HEK293 (cell line): ENCODE data around the gene GART.

Experiments
- CTCF ChIA-PET: fragments of 350-600 bp; formaldehyde crosslinking; extraction: SDS; loops from one replicate; lab custom pipeline; 2021; ENCODE audit warnings: antibody characterized with exemption; lab: Yijun Ruan, JAX
- POLR2A ChIA-PET: fragments of 300-600 bp; formaldehyde crosslinking; extraction: SDS; loops from one replicate; lab custom pipeline; 2020; ENCODE audit warnings: antibody characterized with exemption, inconsistent platforms; lab: Yijun Ruan, JAX
- H3K27ac ChIP-seq: fragments of 200-500 bp; sonication (Bioruptor generic); 2 replicates; pipeline ENCODE4 v1.5.1; 2014; ENCODE audit warnings: low read depth, low read length, control low read depth, inconsistent platforms; ENCODE audit errors: extremely low read depth
- H3K36me3 ChIP-seq, 2 experiments: fragments of 200-500 bp in 1 of 2; sonication (Bioruptor generic) in 1 of 2; 1 replicate in 1 of 2; 2 replicates in 1 of 2; pipeline ENCODE4 v1.5.1; 2014 to 2017; ENCODE audit warnings: inconsistent platforms in 2 of 2, low read length in 2 of 2; ENCODE audit not compliant: control insufficient read depth in 2 of 2, insufficient read depth in 1 of 2
- H3K4me1 ChIP-seq: fragments of 200-500 bp; sonication (Bioruptor generic); 2 replicates; pipeline ENCODE4 v1.5.1; 2014; ENCODE audit warnings: mild to moderate bottlenecking, low read length, inconsistent platforms; ENCODE audit not compliant: control insufficient read depth, insufficient read depth
- H3K4me3 ChIP-seq: 2 replicates; pipeline ENCODE4 v1.5.1; 2011; ENCODE audit warnings: low read depth, mild to moderate bottlenecking, control low read depth, low read length, moderate library complexity
- H3K9me3 ChIP-seq: fragments of 200-500 bp; sonication (Bioruptor generic); 2 replicates; pipeline ENCODE4 v1.5.1; 2014; ENCODE audit warnings: low read depth, low read length, inconsistent platforms; ENCODE audit not compliant: control insufficient read depth, insufficient read depth
- GLIS1 ChIP-seq: fragments of 450-650 bp; formaldehyde crosslinking; IDR thresholded peaks from 2 replicates; pipeline ENCODE4 v1.5.1; 2016; ENCODE audit warnings: missing biosample characterization, missing genetic modification characterization
- KLF1 ChIP-seq: fragments of 450-650 bp; formaldehyde crosslinking; IDR thresholded peaks from 2 replicates; pipeline ENCODE4 v1.5.1; 2016; ENCODE audit warnings: missing biosample characterization, missing genetic modification characterization
- KLF7 ChIP-seq: fragments of 450-650 bp; formaldehyde crosslinking; IDR thresholded peaks from 2 replicates; pipeline ENCODE4 v1.5.1; 2016; ENCODE audit warnings: missing biosample characterization, missing genetic modification characterization, borderline replicate concordance
- KLF8 ChIP-seq: fragments of 450-650 bp; formaldehyde crosslinking; IDR thresholded peaks from 2 replicates; pipeline ENCODE4 v1.5.1; 2016; ENCODE audit warnings: missing biosample characterization, missing genetic modification characterization
- ZBTB17 ChIP-seq: fragments of 450-650 bp; formaldehyde crosslinking; IDR thresholded peaks from 2 replicates; pipeline ENCODE4 v1.5.1; 2016; ENCODE audit warnings: missing biosample characterization, missing genetic modification characterization
- ZBTB20 ChIP-seq: fragments of 450-650 bp; formaldehyde crosslinking; IDR thresholded peaks from 2 replicates; pipeline ENCODE4 v1.5.1; 2016; ENCODE audit warnings: missing biosample characterization, missing genetic modification characterization
- ZNF202 ChIP-seq: fragments of 450-650 bp; formaldehyde crosslinking; IDR thresholded peaks from 2 replicates; pipeline ENCODE4 v1.5.1; 2016; ENCODE audit warnings: missing biosample characterization, missing genetic modification characterization, borderline replicate concordance
- ZNF239 ChIP-seq: fragments of 450-650 bp; formaldehyde crosslinking; IDR thresholded peaks from 2 replicates; pipeline ENCODE4 v1.5.1; 2016; ENCODE audit warnings: missing biosample characterization, missing genetic modification characterization
- ZNF391 ChIP-seq: fragments of 450-650 bp; formaldehyde crosslinking; IDR thresholded peaks from 2 replicates; pipeline ENCODE4 v1.5.1; 2016; ENCODE audit warnings: low read depth, missing biosample characterization, missing genetic modification characterization, borderline replicate concordance
- ZNF529 ChIP-seq: fragments of 450-650 bp; formaldehyde crosslinking; IDR thresholded peaks from 2 replicates; pipeline ENCODE4 v1.5.1; 2017; ENCODE audit warnings: missing genetic modification characterization, missing biosample characterization; ENCODE audit not compliant: insufficient replicate concordance
- ZNF558 ChIP-seq: fragments of 450-650 bp; formaldehyde crosslinking; IDR thresholded peaks from 2 replicates; pipeline ENCODE4 v1.5.1; 2016; ENCODE audit warnings: missing biosample characterization, missing genetic modification characterization
- ZNF600 ChIP-seq: fragments of 450-650 bp; formaldehyde crosslinking; IDR thresholded peaks from 2 replicates; pipeline ENCODE4 v1.5.1; 2016; ENCODE audit warnings: missing biosample characterization, missing genetic modification characterization
- ZNF629 ChIP-seq: fragments of 450-650 bp; formaldehyde crosslinking; IDR thresholded peaks from 2 replicates; pipeline ENCODE4 v1.5.1; 2017; ENCODE audit warnings: missing biosample characterization, missing genetic modification characterization
- ZNF660 ChIP-seq: fragments of 450-650 bp; IDR thresholded peaks from 2 replicates; pipeline ENCODE4 v1.5.1; 2018; ENCODE audit warnings: missing biosample characterization, mild to moderate bottlenecking, missing genetic modification characterization
- ZNF76 ChIP-seq: fragments of 450-650 bp; formaldehyde crosslinking; IDR thresholded peaks from 2 replicates; pipeline ENCODE4; 2016; ENCODE audit warnings: low read depth, missing biosample characterization, missing genetic modification characterization, borderline replicate concordance
- ZNF776 ChIP-seq: fragments of 450-650 bp; formaldehyde crosslinking; IDR thresholded peaks from 2 replicates; pipeline ENCODE4 v1.5.0; 2017; ENCODE audit warnings: missing biosample characterization, missing genetic modification characterization, borderline replicate concordance
- ZNF830 ChIP-seq: fragments of 450-650 bp; IDR thresholded peaks from 2 replicates; pipeline ENCODE4 v1.5.0; 2018; ENCODE audit warnings: missing biosample characterization, missing genetic modification characterization, low read depth, mild to moderate bottlenecking, moderate library complexity
- TF ChIP-seq, protein P1 (sequence below): fragments of 450-650 bp; formaldehyde crosslinking; conservative IDR thresholded peaks from 2 replicates; pipeline ENCODE4 v1.5.1; 2016; ENCODE audit warnings: low read depth, missing biosample characterization, missing genetic modification characterization
- TF ChIP-seq, protein P2 (sequence below): fragments of 450-650 bp; formaldehyde crosslinking; IDR thresholded peaks from 2 replicates; pipeline ENCODE4 v1.5.1; 2016; ENCODE audit warnings: missing biosample characterization, missing genetic modification characterization, low read depth
- TF ChIP-seq, protein P3 (sequence below): fragments of 450-650 bp; formaldehyde crosslinking; IDR thresholded peaks from 2 replicates; pipeline ENCODE4 v1.5.1; 2017; ENCODE audit warnings: missing biosample characterization, missing genetic modification characterization
- TF ChIP-seq, protein P4 (sequence below): fragments of 450-650 bp; formaldehyde crosslinking; IDR thresholded peaks from 2 replicates; pipeline ENCODE4 v1.5.1; 2017; ENCODE audit warnings: missing biosample characterization, missing genetic modification characterization

GART gene

DNA sequence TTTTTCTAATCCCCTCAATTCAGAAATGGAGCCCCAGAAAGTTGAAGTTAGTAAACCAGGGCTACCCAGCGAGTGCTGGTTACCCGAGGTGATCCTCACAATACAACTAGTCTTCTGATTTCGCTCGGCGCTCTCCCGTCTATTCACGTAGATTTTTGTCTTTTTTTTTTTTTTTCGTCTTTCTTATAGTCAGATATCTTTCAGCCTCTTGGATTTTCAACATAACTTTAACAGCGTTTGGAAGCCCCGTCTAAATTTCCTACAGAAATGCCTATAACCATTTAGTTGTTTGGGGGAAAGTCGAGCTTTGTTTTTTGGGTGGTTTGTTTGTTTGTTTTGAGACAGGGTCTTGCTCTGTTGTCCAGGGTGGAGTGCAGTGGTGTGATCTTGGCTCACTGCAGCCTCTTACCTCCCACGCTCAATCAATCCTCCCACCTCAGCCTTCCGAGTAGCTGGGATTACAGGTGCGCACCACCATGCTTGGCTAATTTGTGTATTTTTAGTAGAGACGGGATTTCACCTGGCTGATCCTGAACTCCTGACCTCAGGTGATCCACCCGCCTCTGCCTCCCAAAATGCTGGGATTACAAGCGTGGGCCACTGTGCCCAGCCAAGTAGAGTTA, 61.3 kb downstream of the GART start (continued):
- TF ChIP-seq, protein P1, sequence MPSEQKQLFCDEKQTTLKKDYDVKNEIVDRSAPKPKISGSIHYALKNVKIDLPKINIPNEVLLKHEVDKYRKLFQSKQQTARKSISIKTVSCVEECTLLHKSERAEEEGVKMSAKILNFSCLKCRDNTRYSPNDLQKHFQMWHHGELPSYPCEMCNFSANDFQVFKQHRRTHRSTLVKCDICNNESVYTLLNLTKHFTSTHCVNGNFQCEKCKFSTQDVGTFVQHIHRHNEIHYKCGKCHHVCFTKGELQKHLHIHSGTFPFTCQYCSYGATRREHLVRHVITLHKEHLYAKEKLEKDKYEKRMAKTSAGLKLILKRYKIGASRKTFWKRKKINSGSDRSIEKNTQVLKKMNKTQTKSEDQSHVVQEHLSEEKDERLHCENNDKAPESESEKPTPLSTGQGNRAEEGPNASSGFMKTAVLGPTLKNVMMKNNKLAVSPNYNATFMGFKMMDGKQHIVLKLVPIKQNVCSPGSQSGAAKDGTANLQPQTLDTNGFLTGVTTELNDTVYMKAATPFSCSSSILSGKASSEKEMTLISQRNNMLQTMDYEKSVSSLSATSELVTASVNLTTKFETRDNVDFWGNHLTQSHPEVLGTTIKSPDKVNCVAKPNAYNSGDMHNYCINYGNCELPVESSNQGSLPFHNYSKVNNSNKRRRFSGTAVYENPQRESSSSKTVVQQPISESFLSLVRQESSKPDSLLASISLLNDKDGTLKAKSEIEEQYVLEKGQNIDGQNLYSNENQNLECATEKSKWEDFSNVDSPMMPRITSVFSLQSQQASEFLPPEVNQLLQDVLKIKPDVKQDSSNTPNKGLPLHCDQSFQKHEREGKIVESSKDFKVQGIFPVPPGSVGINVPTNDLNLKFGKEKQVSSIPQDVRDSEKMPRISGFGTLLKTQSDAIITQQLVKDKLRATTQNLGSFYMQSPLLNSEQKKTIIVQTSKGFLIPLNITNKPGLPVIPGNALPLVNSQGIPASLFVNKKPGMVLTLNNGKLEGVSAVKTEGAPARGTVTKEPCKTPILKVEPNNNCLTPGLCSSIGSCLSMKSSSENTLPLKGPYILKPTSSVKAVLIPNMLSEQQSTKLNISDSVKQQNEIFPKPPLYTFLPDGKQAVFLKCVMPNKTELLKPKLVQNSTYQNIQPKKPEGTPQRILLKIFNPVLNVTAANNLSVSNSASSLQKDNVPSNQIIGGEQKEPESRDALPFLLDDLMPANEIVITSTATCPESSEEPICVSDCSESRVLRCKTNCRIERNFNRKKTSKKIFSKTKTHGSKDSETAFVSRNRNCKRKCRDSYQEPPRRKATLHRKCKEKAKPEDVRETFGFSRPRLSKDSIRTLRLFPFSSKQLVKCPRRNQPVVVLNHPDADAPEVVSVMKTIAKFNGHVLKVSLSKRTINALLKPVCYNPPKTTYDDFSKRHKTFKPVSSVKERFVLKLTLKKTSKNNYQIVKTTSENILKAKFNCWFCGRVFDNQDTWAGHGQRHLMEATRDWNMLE = peak; percentile 15; the same call in 1 of the 2 replicates
- TF ChIP-seq ZNF76 (tag by site-specific recombination) = peak; percentile 22; the same call in 1 of the 2 replicates
- TF ChIP-seq, protein P2, sequence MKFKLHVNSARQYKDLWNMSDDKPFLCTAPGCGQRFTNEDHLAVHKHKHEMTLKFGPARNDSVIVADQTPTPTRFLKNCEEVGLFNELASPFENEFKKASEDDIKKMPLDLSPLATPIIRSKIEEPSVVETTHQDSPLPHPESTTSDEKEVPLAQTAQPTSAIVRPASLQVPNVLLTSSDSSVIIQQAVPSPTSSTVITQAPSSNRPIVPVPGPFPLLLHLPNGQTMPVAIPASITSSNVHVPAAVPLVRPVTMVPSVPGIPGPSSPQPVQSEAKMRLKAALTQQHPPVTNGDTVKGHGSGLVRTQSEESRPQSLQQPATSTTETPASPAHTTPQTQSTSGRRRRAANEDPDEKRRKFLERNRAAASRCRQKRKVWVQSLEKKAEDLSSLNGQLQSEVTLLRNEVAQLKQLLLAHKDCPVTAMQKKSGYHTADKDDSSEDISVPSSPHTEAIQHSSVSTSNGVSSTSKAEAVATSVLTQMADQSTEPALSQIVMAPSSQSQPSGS (tag by site-specific recombination) = no peak
- peak; percentile 85 for TF ChIP-seq ZBTB17 (tag by site-specific recombination)
- peak; percentile 5; the same call in 1 of the 2 replicates for TF ChIP-seq ZBTB20 (tag by site-specific recombination)

DNA sequence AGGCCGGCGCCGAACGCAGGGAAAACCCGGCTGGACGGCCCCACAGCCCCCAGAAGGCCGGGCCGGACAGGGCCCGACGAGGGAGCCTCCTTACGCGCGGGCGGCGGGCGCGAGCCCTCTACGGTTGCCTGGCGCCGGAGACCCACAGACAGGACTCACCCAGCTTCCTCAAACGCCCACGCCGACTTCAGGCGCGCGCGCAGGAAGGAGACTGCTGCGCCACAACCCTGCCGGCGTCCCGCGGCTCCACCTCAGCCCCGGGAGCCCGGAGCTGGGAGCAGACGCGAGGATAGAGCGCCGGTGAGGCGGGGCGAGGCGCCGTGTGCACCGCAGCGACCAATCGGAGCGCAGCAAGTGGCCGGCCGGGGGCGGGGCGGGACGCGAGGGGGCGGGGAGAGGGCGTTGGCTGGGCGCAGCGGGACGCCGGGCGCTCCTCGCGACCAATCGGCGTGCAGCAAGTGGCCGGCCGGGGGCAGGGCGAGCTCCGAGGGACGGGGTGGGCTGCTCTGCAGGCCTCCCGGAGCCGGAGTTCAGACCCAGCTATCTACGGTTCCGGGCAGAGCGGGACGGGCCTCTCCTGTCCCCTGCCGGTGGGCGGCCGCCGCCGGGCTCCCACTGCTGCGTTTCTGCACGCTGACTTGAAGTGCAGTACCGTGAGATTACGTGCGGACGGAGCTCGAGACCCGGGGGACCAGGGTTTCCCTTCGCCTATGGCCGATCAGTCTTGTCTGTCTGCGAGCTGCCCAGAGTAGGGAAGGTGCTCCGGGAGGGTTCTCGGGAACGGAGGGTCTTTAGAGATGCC, 62.0 kb downstream of the GART start, which contains the start of gene TMEM50B:
Gene TMEM50B (minus strand): TSS at position 296 of the 802 bp plus-strand sequence. CDS start 11,089 bp downstream, outside the sequence.
- ChIA-PET POLR2A (interaction anchor here (0.6 to 4.1 kb wide), 41 partner anchors 9 to 752 kb away, joined by 3 to 154 read pairs (median 4); partner anchors contain the start of genes DNAJC28, DONSON, GART and IFNAR1), CTCF (interaction anchor here (0.6 to 2.8 kb wide), 12 partner anchors 9 to 659 kb away, joined by 3 to 16 read pairs (median 4); partner anchors contain the start of gene DNAJC28)
- Histone ChIP-seq H3K4me3 (peak within 1 kb of the TSS; percentile 59), H3K4me1 (peaks cover 2% of the 10 kb centered on the region; the same call in 1 of the 2 replicates), H3K27ac (peak within 1 kb of the TSS; percentile 87), H3K36me3 (no peaks in the 10 kb centered on the region; a peak in 1 of 3 replicates), H3K9me3 (no peaks in the 10 kb centered on the region)
- TF ChIP-seq KLF7 (peak; percentile 16; the same call in 1 of the 2 replicates), ZNF239 (tag by site-specific recombination) (peak; percentile 48; the same call in 1 of the 2 replicates), ZNF202 (tag by site-specific recombination) (no peak), ZNF558 (tag by site-specific recombination) (no peak), ZNF529 (tag by site-specific recombination) (no peak), KLF8 (tag by site-specific recombination) (peak; percentile 72), ZNF629 (peak; percentile 43; the same call in 1 of the 2 replicates), ZNF600 (tag by site-specific recombination) (peak; percentile 98), GLIS1 (tag by site-specific recombination) (peak; percentile 90), KLF1 (tag by site-specific recombination) (peak; percentile 18), ZNF830 (no peak), ZNF776 (tag by site-specific recombination) (no peak), ZNF660 (tag by site-specific recombination) (peak; percentile 56), ZNF391 (peak; percentile 65)
- TF ChIP-seq, protein P3, sequence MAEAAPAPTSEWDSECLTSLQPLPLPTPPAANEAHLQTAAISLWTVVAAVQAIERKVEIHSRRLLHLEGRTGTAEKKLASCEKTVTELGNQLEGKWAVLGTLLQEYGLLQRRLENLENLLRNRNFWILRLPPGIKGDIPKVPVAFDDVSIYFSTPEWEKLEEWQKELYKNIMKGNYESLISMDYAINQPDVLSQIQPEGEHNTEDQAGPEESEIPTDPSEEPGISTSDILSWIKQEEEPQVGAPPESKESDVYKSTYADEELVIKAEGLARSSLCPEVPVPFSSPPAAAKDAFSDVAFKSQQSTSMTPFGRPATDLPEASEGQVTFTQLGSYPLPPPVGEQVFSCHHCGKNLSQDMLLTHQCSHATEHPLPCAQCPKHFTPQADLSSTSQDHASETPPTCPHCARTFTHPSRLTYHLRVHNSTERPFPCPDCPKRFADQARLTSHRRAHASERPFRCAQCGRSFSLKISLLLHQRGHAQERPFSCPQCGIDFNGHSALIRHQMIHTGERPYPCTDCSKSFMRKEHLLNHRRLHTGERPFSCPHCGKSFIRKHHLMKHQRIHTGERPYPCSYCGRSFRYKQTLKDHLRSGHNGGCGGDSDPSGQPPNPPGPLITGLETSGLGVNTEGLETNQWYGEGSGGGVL (tag by site-specific recombination) = no peak
- TF ChIP-seq, protein P4, sequence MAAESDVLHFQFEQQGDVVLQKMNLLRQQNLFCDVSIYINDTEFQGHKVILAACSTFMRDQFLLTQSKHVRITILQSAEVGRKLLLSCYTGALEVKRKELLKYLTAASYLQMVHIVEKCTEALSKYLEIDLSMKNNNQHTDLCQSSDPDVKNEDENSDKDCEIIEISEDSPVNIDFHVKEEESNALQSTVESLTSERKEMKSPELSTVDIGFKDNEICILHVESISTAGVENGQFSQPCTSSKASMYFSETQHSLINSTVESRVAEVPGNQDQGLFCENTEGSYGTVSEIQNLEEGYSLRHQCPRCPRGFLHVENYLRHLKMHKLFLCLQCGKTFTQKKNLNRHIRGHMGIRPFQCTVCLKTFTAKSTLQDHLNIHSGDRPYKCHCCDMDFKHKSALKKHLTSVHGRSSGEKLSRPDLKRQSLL (tag by site-specific recombination) = peak; percentile 96
